Kidney (tissue), 14 donors: ENCODE measurements around the gene RPP14. TPM values are rescaled to one million over a fixed set of nuclear protein-coding genes. Genes with fewer than 3 reads are reported as not detected.
"Not testable (repeated sequence)": the region's sequence is repeated elsewhere in the genome, so short reads cannot be mapped to it uniquely, and the experiment has no call there.

ENCODE experiments used
- DNase-seq, 5 donors: peaks; one replicate each; pipeline ENCODE4 v3.0.0-alpha.2; 2013 to 2020
- FAIRE-seq: peaks from 2 replicates; lab custom pipeline; 2012; peaks lifted over from hg19 to GRCh38; lab: Jason Lieb, UNC
- H3K27ac ChIP-seq, 2 donors: one replicate each; pipeline ENCODE4 v1.7.0; 2013; ENCODE audit warnings: low read depth in 2 of 2, low read length in 2 of 2, inconsistent platforms in 1 of 2
- H3K27me3 ChIP-seq: one replicate; pipeline ENCODE4 v1.7.1; 2013; ENCODE audit warnings: low read length, inconsistent platforms; ENCODE audit not compliant: control insufficient read depth, insufficient read depth
- H3K36me3 ChIP-seq, 3 donors: one replicate each; pipeline versions ENCODE4 v1.7.0 to v1.7.1; 2013; ENCODE audit warnings: low read length in 3 of 3, control low read depth in 1 of 3, inconsistent platforms in 1 of 3; ENCODE audit not compliant: insufficient read depth in 3 of 3, control insufficient read depth in 2 of 3
- H3K4me1 ChIP-seq, 3 donors: one replicate each; pipeline versions ENCODE4 v1.7.0 to v1.7.1; 2013; ENCODE audit warnings: low read length in 3 of 3, inconsistent platforms in 1 of 3, low read depth in 1 of 3; ENCODE audit not compliant: control insufficient read depth in 2 of 3, insufficient read depth in 2 of 3
- H3K4me3 ChIP-seq, 3 donors: one replicate each; pipeline versions ENCODE4 v1.7.0 to v1.8.1; 2013; ENCODE audit warnings: low read length in 3 of 3, control low read depth in 1 of 3, inconsistent platforms in 1 of 3
- H3K9ac ChIP-seq, 3 donors: one replicate each; pipeline versions ENCODE4 v1.7.0 to v1.7.1; 2013; ENCODE audit warnings: low read length in 3 of 3, control low read depth in 1 of 3, inconsistent platforms in 1 of 3
- H3K9me3 ChIP-seq, 3 donors: one replicate each; pipeline versions ENCODE4 v1.7.0 to v1.7.1; 2013; ENCODE audit warnings: low read length in 3 of 3, control low read depth in 1 of 3, inconsistent platforms in 1 of 3; ENCODE audit not compliant: control insufficient read depth in 2 of 3, insufficient read depth in 1 of 3
- CTCF ChIP-seq: IDR thresholded peaks from 3 replicates; pipeline ENCODE4 v1.5.1; 2012; ENCODE audit warnings: mild to moderate bottlenecking, moderate library complexity, borderline replicate concordance; ENCODE audit not compliant: insufficient read depth; ENCODE audit errors: extremely low read depth
- intact Hi-C: fragments of 100-400 bp; cut with DNase I; formaldehyde crosslinking; loops from one replicate; pipeline ENCODE4 v1.11.1; 2022
- polyA plus RNA-seq: library from polyadenylated mRNA; stranded (reverse); fragments of 350-450 nt; fragmentation: Illumina TruSeq; extraction: RNeasy Lipid Tissue Mini Kit (QIAGEN cat#74804); gene quantifications from one replicate; pipeline ENCODE4 v1.2.3, GENCODE V29; 2014; ENCODE audit warnings: low read depth, low replicate concordance; ENCODE audit not compliant: insufficient read depth
- total RNA-seq: library from RNA; stranded (reverse); fragmentation: NEBNext Ultra II Directional; extraction: Animal tissue kit (Norgen Biotek cat#: 25700); gene quantifications from one replicate; pipeline ENCODE4 v1.2.1, GENCODE V29; 2021
- donor health status: control.
- donor health status: control.
- donor health status: control.
- donor health status: control.
- donor health status: control.
- donor health status: DM: yes; HTN: yes; CAD: no.
- donor health status: Normal renal cell carcinoma (clear cell type).

Gene RPP14
- total and polyA plus RNA-seq, 2 donors from 2014 or later = 12.0 to 14.9 TPM

- no peaks in the 10 kb centered on the region for H3K9me3 ChIP-seq
- intact Hi-C loops = loop anchor here (10.0 kb wide), 1 partner anchor 79 kb away; no protein-coding TSS in a partner anchor
- H3K27me3 ChIP-seq = no peaks in the 10 kb centered on the region
- FAIRE-seq (no peak), DNase-seq (no peak)
- H3K9ac ChIP-seq = no peak overlapping the region
- peaks cover 0 to 3% (median 0%) of the 10 kb centered on the region in 3 donors for H3K36me3 ChIP-seq
- H3K4me3 ChIP-seq = peak overlapping the region in 1 of 3 donors; percentile 69
- peaks cover 0 to 21% (median 9%) of the 10 kb centered on the region in 3 donors for H3K4me1 ChIP-seq
- TF ChIP-seq CTCF = no peak
- peak overlapping the region in 1 of 2 donors; percentile 29 for H3K27ac ChIP-seq
These were observed 29.6 kb downstream of the RPP14 start for GRCh38 chr3:58335652-58335947.

GRCh38 chr3:58336135-58336882, 30.3 kb downstream of the RPP14 start:
- intact Hi-C loops = loop anchor here (10.0 kb wide), 1 partner anchor 78 kb away; no protein-coding TSS in a partner anchor
- DNase-seq (no peak), FAIRE-seq (no peak)
- Histone ChIP-seq H3K9me3 (no peaks in the 10 kb centered on the region), H3K27ac (no peak overlapping the region), H3K9ac (no peak overlapping the region), H3K4me1 (peaks cover 0 to 18% (median 9%) of the 10 kb centered on the region in 3 donors), H3K4me3 (no peak overlapping the region), H3K36me3 (peaks cover 0 to 3% (median 0%) of the 10 kb centered on the region in 3 donors), H3K27me3 (no peaks in the 10 kb centered on the region)
- TF ChIP-seq CTCF = no peak

- H3K9me3 ChIP-seq = no peaks in the 10 kb centered on the region
- no peak overlapping the region for H3K27ac ChIP-seq
- DNase-seq = no peak
- H3K4me3 ChIP-seq = no peak overlapping the region
- peaks cover 0 to 18% (median 4%) of the 10 kb centered on the region in 3 donors for H3K4me1 ChIP-seq
- H3K27me3 ChIP-seq = no peaks in the 10 kb centered on the region
- no peak overlapping the region for H3K9ac ChIP-seq
- intact Hi-C loops = loop anchor here (10.0 kb wide), 1 partner anchor 78 kb away; no protein-coding TSS in a partner anchor
- no peak for FAIRE-seq
- H3K36me3 ChIP-seq = peaks cover 0 to 3% (median 0%) of the 10 kb centered on the region in 3 donors
- no peak for TF ChIP-seq CTCF
These were observed 31.1 kb downstream of the RPP14 start for GRCh38 chr3:58337190-58337589.

- intact Hi-C loops = loop anchor here (10.0 kb wide), 1 partner anchor 76 kb away; no protein-coding TSS in a partner anchor
- H3K27me3 ChIP-seq, FAIRE-seq, H3K27ac ChIP-seq, H3K36me3 ChIP-seq, DNase-seq, H3K9me3 ChIP-seq, H3K9ac ChIP-seq, H3K4me3 ChIP-seq: not testable (repeated sequence)
- H3K4me1 ChIP-seq = peaks cover 0 to 23% (median 11%) of the 10 kb centered on the region in 3 donors
These were observed 33.1 kb downstream of the RPP14 start for GRCh38 chr3:58339146-58339545.
